GM12864 (cell line): ENCODE data around the gene OPTN.
"Not testable (repeated sequence)": the region's sequence is repeated elsewhere in the genome, so short reads cannot be mapped to it uniquely, and the experiment has no call there.

Experiments
- DNase-seq: peaks from one replicate; pipeline ENCODE4 v3.0.0-alpha.2; 2011; ENCODE audit warnings: low read depth
- H3K4me3 ChIP-seq: 2 replicates; pipeline ENCODE4 v1.5.1; 2011; ENCODE audit warnings: mild to moderate bottlenecking, low read depth, low read length, control low read depth
- CTCF ChIP-seq: IDR thresholded peaks from 2 replicates; pipeline ENCODE4 v1.5.1; 2011; ENCODE audit warnings: low read depth, mild to moderate bottlenecking, moderate library complexity, low read length, control low read depth, inconsistent platforms; ENCODE audit errors: missing control alignments

The OPTN gene

GRCh38 chr10:13099666-13100348, at the start of gene OPTN:
Gene OPTN, plus strand, starts transcription at chr10:13100163. Its CDS starts 8,960 bp downstream, at chr10:13109123.
- peak; percentile 73 for TF ChIP-seq CTCF
- DNase-seq, result no peak
- H3K4me3 ChIP-seq, result peak within 1 kb of the TSS; percentile 92

GRCh38 chr10:13051126-13051694, 48.8 kb upstream of the OPTN start:
- no peak overlapping the region for H3K4me3 ChIP-seq
- DNase-seq, result no peak
- no peak for TF ChIP-seq CTCF

GRCh38 chr10:13053208-13053607, 46.8 kb upstream of the OPTN start:
- not testable (repeated sequence) for DNase-seq, H3K4me3 ChIP-seq

- H3K4me3 ChIP-seq, result no peak overlapping the region
- DNase-seq, result no peak
Measured at GRCh38 chr10:13053794-13054462, 46.0 kb upstream of the OPTN start.

GRCh38 chr10:13054844-13055243, 45.1 kb upstream of the OPTN start:
- no peak for TF ChIP-seq CTCF
- no peak for DNase-seq
- no peak overlapping the region for H3K4me3 ChIP-seq

More at GRCh38 chr10:13053794-13054462, 46.0 kb upstream of the OPTN start:
- TF ChIP-seq CTCF, result no peak

GRCh38 chr10:13056456-13057077, 43.4 kb upstream of the OPTN start:
- no peak for DNase-seq
- TF ChIP-seq CTCF, result peak; percentile 12
- H3K4me3 ChIP-seq, result no peak overlapping the region

GRCh38 chr10:13062803-13063202, 37.2 kb upstream of the OPTN start:
- peak; percentile 4 for DNase-seq
- H3K4me3 ChIP-seq, result no peak overlapping the region
- no peak for TF ChIP-seq CTCF
